CD4-positive, alpha-beta T cell treated with Interleukin-21 for 1 hour (primary cell): Measurements from ENCODE around the gene HLA-DRB1.
A peak's percentile ranks its signal among the peaks of the same experiment; 100 is the strongest.
"Not testable (repeated sequence)": the region's sequence is repeated elsewhere in the genome, so short reads cannot be mapped to it uniquely, and the experiment has no call there.

Experiments used
- DNase-seq: peaks from one replicate; pipeline ENCODE4 v3.0.0-alpha.2; 2020

The HLA-DRB1 gene

DNA sequence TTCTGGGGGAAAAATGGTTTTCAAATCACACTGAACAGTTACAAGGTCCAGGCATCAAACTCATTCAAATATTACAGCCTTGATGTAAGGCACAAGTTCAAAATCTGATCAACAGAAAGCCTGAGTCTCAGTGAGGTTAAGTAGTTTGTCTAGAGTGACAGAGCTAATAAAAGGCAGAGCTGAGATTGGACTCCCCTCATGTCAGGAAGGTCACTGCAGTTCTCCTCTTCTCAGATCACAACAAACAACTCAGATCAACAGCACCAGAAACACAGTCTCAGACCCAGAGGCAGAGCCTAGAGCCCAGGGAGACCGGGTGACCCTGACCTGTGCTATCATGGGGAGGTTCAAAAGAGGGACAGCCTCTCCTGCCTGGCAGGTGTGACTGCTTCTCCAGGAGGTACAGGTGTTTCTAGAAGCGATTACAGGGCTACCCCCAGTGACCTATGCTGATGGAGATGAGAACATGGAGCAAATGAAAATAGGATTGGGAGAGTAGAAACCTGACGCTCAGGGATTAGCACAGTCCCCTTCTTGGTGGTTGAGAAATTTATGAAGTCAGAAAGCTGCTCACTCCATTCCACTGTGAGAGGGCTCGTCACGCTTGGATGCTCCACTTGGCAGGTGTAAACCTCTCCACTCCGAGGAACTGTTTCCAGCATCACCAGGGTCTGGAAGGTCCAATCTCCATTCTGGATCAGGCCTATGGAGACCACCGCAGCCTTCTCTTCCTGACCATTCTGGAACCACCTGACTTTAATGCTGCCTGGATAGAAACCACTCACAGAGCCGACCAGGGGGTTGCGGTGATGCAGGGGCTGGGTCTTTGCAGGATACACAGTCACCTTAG is 35.3 kb downstream of the HLA-DRB1 start:
- DNase-seq: no peak

DNA sequence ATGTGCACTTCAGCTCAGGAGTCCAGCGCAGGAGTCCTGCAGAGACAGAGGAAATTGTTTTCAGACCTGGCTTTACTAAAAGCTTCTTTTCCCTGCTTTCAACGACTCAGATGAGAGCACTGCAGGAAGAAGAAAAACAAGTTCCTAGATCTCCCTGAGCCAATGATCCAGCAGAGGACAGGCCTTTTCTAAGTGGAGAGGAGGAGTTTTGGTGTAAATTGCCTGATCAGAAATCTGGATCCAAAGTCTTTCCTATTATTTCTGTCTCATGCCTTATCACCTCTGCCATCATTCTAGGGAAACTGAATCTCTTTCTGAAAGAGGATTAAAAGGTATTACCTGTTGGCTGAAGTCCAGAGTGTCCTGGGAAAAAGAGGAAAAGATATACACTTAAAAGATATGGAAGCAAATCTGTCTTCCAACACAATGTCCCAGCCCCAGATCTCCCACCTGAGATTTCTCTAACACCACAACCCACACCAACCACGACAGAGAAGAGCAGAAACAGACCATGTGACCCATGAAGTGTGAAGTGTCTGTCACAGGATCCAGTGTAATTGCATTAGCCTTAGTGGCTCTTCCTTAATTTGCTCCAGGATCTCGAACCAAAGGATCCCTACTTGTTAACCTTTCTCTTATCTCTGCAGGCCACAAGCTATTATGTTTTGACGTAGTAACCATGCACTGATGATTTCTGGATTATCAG is 36.5 kb downstream of the HLA-DRB1 start:
- DNase-seq: no peak

DNA sequence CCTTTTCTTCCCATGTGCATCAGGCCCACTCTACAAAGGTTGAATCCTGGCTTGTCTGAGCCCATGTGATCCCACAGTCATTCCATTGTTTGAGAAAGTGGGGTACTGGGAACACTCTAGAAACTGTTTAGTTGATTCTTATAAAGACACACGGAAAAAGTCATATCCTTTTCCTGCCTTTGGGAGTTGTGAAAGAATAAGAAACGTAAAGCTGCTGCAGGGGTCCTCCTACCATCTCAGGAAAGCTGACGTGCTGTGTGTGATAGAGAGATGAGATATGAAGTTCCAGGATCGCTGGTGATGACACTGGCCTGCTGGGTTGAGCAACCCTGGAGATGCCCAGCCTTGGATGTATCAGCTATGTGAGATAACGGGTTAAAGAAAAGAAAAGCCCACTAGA is 38.2 kb downstream of the HLA-DRB1 start:
- DNase-seq: no peak

GRCh38 chr6:32539839-32540238 is 49.8 kb downstream of the HLA-DRB1 start:
- no peak for DNase-seq

DNA sequence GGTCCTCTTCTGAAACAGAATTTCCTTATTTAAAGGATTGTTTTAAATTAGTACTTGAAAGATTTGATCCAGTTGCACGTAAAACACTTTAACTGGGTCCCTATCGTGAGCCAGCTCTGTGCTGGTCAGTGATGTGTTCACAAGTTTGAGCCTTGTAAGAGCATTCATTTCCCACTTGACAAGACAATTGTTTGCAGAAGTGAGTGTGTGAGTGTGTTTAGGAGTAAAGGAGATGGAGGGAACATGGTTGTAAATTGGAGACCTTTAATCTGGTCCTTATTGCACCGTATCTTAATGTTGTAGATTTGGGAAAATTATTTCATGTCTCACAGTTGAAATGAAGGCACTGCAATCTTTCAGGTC is 59.2 kb downstream of the HLA-DRB1 start:
- not testable (repeated sequence) for DNase-seq

DNA sequence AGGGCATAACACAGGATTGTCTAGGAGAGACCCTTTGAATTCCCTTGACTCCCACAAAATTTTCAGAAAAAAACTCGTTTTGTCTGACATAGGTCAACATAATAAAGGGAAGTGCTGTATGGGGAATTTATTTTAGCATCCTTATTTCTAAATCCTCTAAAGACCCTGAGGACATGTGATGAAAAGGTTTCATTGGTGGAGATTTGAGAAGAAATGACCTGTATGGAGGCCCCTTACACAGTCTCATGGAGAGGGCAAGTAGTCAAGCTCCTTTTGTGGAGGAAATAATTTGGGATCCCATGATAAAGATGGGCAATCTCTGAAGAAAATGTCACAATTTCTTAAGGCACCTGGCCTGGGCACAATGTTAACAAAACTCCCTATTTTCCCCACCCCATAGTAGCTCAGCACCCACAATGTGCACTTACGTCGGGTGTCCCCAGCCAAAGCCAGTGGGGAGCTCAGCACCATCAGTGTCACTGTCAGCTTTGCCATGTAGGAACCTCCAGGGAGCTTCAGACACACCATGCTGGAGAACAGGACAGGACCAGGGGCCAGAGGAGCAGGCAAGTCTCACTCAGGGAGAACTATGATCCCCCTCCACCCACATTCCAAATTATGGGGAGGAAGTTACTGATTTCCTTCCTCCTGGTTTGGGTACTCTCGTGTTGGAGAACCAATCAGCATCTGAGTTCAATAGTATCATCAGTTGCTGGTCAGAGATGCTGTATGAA is 59.8 kb downstream of the HLA-DRB1 start, which contains the start of gene HLA-DRB5:
HLA-DRB5 (minus strand) TSS at position 591 of the 734 bp plus-strand sequence; CDS start at position 528, 63 bp downstream.
- peak; percentile 52 for DNase-seq
